Left renal pelvis (tissue), 4 donors: Measurements from ENCODE around the gene ORC4. TPM values are rescaled to one million over a fixed set of nuclear protein-coding genes. Genes with fewer than 3 reads are reported as not detected.

ENCODE experiments used
- polyA plus RNA-seq, 4 donors: library from polyadenylated mRNA; unstranded; fragments of 120-200 nt; gene quantifications; one replicate each; pipeline ENCODE4 v1.2.1, GENCODE V29; 2013; ENCODE audit not compliant: insufficient read length in 4 of 4

ORC4 gene
- polyA plus RNA-seq, 4 donors: 73.7 to 141 (median 127) TPM

Other genes starting within 250 kb of the ORC4 start
- 10 to 100 TPM; 18.4 to 28.9 (median 26.9) TPM for gene ACVR2A, start 175.7 kb downstream of the ORC4 start, polyA plus RNA-seq
- gene MBD5, start 354 bp upstream of the ORC4 start, polyA plus RNA-seq: 10 to 100 TPM; 43.9 to 53.8 (median 52.2) TPM